ENCODE measurements around the gene ZNF429. TPM values are rescaled to one million over a fixed set of nuclear protein-coding genes. Genes with fewer than 3 reads are reported as not detected.
A peak's percentile ranks its signal among the peaks of the same experiment; 100 is the strongest.
"Not testable (repeated sequence)": the region's sequence is repeated elsewhere in the genome, so short reads cannot be mapped to it uniquely, and the experiment has no call there.

The ZNF429 gene
- total and polyA plus RNA-seq, 5 donors = 8.5 to 12.0 (median 8.7) TPM

DNA sequence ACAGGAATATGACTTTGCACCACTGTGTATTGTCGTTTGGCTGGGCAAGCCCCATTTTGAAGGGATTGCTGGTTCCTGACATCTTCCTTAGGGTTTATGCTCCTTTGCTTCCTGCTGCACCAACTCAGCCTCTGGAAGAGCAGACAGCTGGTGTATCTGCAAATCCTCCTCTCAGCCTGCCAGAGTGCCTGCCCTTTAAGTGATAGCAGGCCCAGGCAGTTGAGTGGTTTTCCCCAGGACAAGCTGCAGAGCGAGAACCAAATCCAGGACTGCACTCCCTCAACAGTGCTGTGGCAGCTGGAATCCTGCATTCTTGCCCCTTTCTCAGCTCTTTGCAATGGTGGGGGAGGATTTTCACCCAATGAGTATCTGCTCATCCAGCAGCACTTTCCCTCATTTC lies 85.5 kb downstream of the ZNF429 start:
- WGBS = 49% methylated on average over 2 of the region's 2 CpGs
- H3K27me3 ChIP-seq (ENCODE audit: control insufficient read depth, insufficient read depth) = no peaks in the 10 kb centered on the region
- H3K27ac ChIP-seq (ENCODE audit: low read length) = no peak overlapping the region
- H3K4me1 ChIP-seq (ENCODE audit: control insufficient read depth, insufficient read depth, low read length) = peaks cover 2% of the 10 kb centered on the region
- DNase-seq = no peak
- intact Hi-C loops (cut with DNase I) = no loop called here
- peak in 1 of 2 donors; percentile 7 for ATAC-seq
- no peaks in the 10 kb centered on the region for H3K9me3 ChIP-seq (ENCODE audit: control insufficient read depth, low read length)
- H3K4me3 ChIP-seq (ENCODE audit: low read length) = no peak overlapping the region

DNA sequence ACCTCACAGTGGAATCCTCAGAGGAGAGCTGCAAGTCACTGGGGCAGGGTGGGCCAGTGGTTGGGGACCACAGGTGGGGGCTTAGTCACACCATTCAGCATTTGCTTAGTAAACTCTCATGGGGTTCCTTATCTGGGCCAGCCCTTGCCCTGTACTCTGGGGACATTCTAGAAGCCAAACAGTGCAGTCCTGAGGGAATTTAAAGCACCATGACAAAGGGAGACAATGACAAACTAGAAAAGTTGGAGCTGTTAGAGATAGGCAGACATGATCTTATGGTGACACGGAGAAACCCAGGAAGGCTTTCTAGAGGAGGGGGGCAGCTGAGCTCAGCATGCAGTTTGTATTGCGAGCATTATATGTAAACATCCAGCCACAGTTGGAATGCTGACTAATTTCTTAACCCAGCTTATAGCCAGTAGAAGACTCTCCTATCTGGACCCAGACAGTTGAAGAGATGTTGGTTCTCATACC lies 87.6 kb downstream of the ZNF429 start:
- H3K9me3 ChIP-seq (ENCODE audit: control insufficient read depth, low read length) = no peaks in the 10 kb centered on the region
- WGBS = 78% methylated on average over 2 of the region's 2 CpGs
- ATAC-seq (no peak), DNase-seq (no peak)
- H3K4me1 ChIP-seq (ENCODE audit: control insufficient read depth, insufficient read depth, low read length) = peaks cover 2% of the 10 kb centered on the region
- no peaks in the 10 kb centered on the region for H3K27me3 ChIP-seq (ENCODE audit: control insufficient read depth, insufficient read depth)
- H3K4me3 ChIP-seq (ENCODE audit: low read length) = no peak overlapping the region
- H3K27ac ChIP-seq (ENCODE audit: low read length) = no peak overlapping the region
- intact Hi-C loops (cut with DNase I) = no loop called here

DNA sequence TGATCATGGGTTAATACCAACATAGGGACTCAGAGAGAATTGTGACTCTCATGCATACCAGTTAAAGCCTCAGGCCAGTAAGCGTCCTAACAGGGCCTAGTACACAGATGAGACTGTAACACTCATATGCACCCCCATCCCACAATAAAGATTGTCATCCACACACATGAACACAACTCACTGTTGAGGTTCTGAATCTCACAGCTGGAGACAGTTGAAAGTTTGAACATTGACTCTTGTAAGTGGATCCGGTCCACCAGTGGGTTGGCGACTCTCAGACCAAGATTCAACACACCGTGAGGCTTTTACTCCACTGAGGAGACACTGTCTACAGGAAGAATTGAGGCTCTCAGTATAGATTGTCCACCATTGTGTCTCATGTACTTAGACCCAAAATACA lies 88.1 kb downstream of the ZNF429 start:
- ATAC-seq = no peak
- Histone ChIP-seq H3K4me1 (ENCODE audit: control insufficient read depth, insufficient read depth, low read length) (peaks cover 2% of the 10 kb centered on the region), H3K4me3 (ENCODE audit: low read length) (no peak overlapping the region), H3K27me3 (ENCODE audit: control insufficient read depth, insufficient read depth) (no peaks in the 10 kb centered on the region), H3K27ac (ENCODE audit: low read length) (no peak overlapping the region), H3K9me3 (ENCODE audit: control insufficient read depth, low read length) (no peaks in the 10 kb centered on the region)
- intact Hi-C loops (cut with DNase I) = no loop called here
- WGBS = 90% methylated on average over 4 of the region's 4 CpGs
- no peak for DNase-seq

DNA sequence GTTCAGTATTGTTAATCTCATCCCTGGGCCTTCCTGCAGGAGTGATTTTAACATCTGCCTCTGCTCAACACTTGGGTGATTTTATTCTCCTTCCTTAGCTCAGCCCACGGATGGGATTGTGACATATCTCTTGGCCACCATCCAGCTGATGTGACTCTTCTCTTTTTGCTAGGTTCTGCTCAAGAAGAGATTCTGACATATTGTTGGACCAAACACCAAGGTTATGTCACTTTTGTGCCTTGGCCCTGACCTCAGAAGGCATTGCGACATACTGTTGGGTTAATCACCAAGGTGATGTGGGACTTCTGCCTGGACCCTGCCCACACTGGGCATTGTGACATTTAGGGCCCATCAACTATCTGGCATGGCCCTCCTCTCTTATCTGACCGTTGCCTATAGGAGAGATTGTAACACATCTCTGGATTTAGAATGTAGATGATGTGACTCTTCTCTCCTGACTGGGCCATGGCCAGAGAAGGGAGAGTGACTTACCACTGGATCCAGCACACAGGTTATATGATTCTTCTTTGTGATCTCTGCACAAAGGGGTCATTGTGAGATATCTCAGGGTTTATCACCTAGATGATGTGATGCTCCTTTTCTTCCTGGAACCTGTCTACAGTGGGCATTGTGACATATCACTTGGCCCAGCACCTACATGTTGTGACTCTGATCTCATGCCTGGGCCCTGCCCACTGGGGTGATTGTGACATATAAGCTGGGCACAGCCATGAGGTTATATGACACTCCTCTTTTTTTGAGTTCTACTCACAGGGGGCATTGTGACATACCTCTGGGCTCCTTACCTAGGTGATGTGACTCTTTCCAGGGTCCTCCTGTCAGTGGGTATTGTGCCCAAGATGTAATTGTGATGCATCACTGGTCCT lies 88.8 kb downstream of the ZNF429 start:
- no peak for DNase-seq
- 43% methylated on average over 3 of the region's 3 CpGs for WGBS
- peak in 1 of 2 donors; percentile 19 for ATAC-seq
- peaks cover 2% of the 10 kb centered on the region for H3K4me1 ChIP-seq (ENCODE audit: control insufficient read depth, insufficient read depth, low read length)
- H3K4me3 ChIP-seq (ENCODE audit: low read length) = no peak overlapping the region
- H3K9me3 ChIP-seq (ENCODE audit: control insufficient read depth, low read length) = no peaks in the 10 kb centered on the region
- no peak overlapping the region for H3K27ac ChIP-seq (ENCODE audit: low read length)
- intact Hi-C loops (cut with DNase I) = no loop called here
- no peaks in the 10 kb centered on the region for H3K27me3 ChIP-seq (ENCODE audit: control insufficient read depth, insufficient read depth)

DNA sequence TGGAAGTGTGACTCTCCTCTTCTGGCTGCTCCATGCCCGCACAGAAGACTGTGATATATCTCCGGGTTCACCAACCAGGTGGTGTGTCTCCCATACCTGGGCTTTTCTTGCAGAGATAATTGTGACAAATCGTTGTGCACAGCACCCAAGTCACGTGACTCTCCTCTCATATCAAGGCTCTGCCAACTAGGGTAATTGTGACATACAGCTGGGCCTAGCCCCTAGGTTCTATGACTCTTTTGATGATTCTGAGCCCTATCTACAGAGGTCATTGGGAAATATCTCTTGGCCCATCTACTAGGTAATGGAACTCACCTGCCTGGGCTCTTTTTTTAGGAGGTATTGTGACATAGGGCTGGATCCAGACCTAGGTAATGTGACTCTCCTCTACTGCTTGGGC lies 89.8 kb downstream of the ZNF429 start:
- Histone ChIP-seq H3K4me3 (ENCODE audit: low read length) (no peak overlapping the region), H3K9me3 (ENCODE audit: control insufficient read depth, low read length) (no peaks in the 10 kb centered on the region), H3K4me1 (ENCODE audit: control insufficient read depth, insufficient read depth, low read length) (peaks cover 2% of the 10 kb centered on the region), H3K27me3 (ENCODE audit: control insufficient read depth, insufficient read depth) (no peaks in the 10 kb centered on the region), H3K27ac (ENCODE audit: low read length) (no peak overlapping the region)
- ATAC-seq (no peak), DNase-seq (no peak)
- 61% methylated on average over 4 of the region's 4 CpGs for whole genome bisulfite sequencing
- intact Hi-C loops (cut with DNase I) = no loop called here

DNA sequence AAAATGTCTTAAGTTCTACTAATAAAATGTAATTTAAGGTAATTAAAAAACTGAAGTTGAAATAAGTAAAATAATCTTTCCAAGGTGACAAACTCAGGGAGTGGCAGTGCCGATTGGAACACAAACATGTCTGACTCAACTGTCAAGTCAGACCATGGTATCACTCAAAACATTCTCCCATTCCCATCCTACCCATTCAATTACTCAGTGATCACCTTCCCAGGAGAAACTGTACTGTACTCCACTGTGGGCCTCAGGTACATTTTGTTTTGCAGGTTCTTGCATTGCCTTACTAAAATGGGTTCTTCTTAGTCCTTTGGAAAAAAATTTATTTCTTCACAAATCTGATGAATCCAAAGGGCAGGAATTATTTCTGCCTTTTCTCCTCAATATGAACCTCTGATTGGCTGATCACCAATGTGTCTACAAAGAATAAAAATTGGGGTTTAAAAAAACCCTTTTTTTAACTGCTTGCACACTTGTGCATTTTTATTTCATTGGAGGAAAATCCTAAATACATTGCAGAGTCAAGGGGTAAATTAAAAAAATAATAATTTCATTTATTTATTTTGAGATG lies 96.8 kb downstream of the ZNF429 start:
- Histone ChIP-seq H3K4me3 (ENCODE audit: low read length) (no peak overlapping the region), H3K9me3 (ENCODE audit: control insufficient read depth, low read length) (no peaks in the 10 kb centered on the region)
- ATAC-seq = no peak

DNA sequence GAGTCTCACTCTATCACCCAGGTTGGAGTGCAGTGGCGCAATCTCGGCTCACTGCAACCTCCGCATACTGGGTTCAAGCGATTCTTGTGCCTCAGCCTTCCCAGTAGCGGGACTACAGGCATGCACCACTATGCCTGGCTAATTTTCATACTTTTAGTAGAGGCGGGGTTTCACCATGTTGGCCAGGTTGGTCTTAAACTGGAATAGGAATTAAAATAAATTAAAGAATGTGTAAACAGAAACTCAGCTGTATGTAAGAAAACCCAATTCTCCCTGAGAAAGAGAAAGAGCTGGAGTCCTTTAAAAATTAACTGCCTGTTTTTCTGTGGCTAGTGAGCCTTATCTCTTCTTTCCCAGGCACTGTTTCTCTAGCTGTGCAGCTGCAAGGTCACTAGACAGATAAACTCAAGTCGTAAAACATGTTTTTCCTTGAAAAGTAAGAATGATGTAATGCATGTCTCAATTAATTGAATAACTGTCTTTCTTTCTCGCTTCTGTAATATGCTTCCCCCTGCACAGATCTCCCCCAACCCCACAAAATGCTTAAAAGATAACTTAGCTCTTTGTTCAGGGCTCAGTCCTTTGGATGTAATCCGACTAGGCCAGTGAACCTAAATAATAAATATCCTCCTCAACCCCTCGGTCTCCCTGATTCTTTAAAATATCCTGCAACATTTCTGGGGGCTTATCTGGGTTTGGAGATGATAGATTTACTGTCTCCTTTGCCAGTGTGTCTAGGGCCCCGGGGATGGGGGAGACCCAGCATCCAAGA lies 97.4 kb downstream of the ZNF429 start:
- intact Hi-C loops (cut with DNase I); DNase-seq; ATAC-seq; H3K4me1 ChIP-seq (ENCODE audit: control insufficient read depth, insufficient read depth, low read length); H3K9me3 ChIP-seq (ENCODE audit: control insufficient read depth, low read length); H3K27me3 ChIP-seq (ENCODE audit: control insufficient read depth, insufficient read depth); H3K4me3 ChIP-seq (ENCODE audit: low read length): not testable (repeated sequence)
- H3K27ac ChIP-seq (ENCODE audit: low read length) = peak overlapping the region; percentile 49
- 42% methylated on average over 11 of the region's 11 CpGs for WGBS

More for the DNA sequence above, 96.8 kb downstream of the ZNF429 start:
- intact Hi-C loops (cut with DNase I) = no loop called here
- no peaks in the 10 kb centered on the region for H3K27me3 ChIP-seq (ENCODE audit: control insufficient read depth, insufficient read depth)
- peaks cover 3% of the 10 kb centered on the region for H3K4me1 ChIP-seq (ENCODE audit: control insufficient read depth, insufficient read depth, low read length)
- WGBS = 74% methylated on average over 1 of the region's 1 CpG
- no peak for DNase-seq
- no peak overlapping the region for H3K27ac ChIP-seq (ENCODE audit: low read length)

DNA sequence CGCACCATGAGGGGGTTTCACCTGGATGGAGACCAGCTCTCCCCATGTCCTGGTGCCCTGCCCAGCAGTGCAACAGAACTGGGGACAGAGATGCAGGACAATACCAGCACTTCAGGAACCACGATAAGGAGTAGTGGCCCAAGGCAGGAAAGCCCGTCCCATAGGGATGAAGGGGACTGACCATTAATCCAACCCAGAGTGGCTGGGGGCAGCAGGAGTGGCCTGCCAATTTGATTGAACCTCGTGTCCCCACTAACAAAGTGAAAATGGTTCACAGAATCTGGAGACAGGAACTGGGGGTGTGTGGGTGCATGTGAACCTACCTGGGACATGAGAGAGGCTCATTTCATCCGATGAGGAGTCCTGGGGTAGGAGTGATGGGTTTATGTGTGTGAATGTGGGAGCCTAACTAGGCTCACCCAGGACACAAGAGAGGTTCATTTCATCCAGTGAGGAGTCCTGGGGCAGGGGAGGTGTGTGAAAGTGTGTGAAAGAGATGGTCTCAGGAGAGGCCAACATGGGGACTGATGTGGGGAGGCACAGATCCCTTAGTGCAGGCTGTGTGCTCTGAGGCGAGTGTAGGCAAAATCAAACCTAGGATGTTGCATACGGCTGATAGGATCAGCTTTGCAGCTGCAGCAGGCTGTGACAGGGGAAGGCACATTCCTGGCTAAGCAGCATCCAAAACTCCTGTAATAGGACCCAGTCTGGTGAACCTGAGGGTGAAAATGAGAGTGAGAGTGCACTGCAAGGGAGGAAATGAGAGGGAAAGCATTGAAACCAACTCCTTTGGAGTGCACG lies 98.2 kb downstream of the ZNF429 start:
- peak overlapping the region; percentile 87 for H3K4me3 ChIP-seq (ENCODE audit: low read length)
- intact Hi-C loops (cut with DNase I) = no loop called here
- ATAC-seq = peak; percentile 29 to 31
- peak overlapping the region; percentile 49 for H3K27ac ChIP-seq (ENCODE audit: low read length)
- no peaks in the 10 kb centered on the region for H3K9me3 ChIP-seq (ENCODE audit: control insufficient read depth, low read length)
- peaks cover 3% of the 10 kb centered on the region for H3K4me1 ChIP-seq (ENCODE audit: control insufficient read depth, insufficient read depth, low read length)
- 50% methylated on average over 8 of the region's 8 CpGs for WGBS
- no peak for DNase-seq
- no peaks in the 10 kb centered on the region for H3K27me3 ChIP-seq (ENCODE audit: control insufficient read depth, insufficient read depth)

DNA sequence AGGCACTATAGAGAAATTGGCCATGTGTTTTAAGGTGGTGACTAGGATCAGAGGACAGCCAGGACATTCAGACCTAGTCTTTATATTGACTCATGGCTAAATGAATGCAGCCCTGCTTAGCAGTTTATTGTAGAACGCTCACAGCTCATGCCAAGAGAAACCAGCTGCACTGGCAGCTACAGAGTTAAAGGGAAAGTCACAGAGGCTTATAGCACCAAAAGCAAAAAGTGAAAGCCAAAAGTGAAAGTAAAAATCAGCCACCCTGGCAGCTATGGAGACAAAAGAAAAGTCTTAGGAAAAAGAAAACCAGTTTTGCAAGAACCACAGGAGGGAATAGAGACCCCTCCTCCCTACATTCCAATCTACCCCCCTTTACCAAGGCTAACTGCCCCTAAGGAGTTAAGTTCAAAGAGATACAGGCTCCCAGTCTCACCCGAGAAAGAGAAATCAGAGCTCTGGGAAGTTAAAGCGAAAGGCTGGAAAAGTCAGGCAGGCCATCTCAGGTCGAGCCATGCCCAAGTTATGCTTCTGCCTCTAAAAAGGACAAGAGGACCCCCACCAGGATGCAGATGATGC lies 99.0 kb downstream of the ZNF429 start:
- DNase-seq (no peak), ATAC-seq (peak; percentile 65 to 68)
- H3K4me3 ChIP-seq (ENCODE audit: low read length) = peak overlapping the region; percentile 87
- intact Hi-C loops (cut with DNase I) = no loop called here
- peaks cover 3% of the 10 kb centered on the region for H3K4me1 ChIP-seq (ENCODE audit: control insufficient read depth, insufficient read depth, low read length)
- peak overlapping the region; percentile 81 for H3K27ac ChIP-seq (ENCODE audit: low read length)
- no peaks in the 10 kb centered on the region for H3K27me3 ChIP-seq (ENCODE audit: control insufficient read depth, insufficient read depth)
- no peaks in the 10 kb centered on the region for H3K9me3 ChIP-seq (ENCODE audit: control insufficient read depth, low read length)
- WGBS = 3% methylated on average over 4 of the region's 4 CpGs

Data from right cardiac atrium (tissue), 5 donors.